GM12878 (cell line): Measurements from ENCODE around the gene KCND3. TPM values are rescaled to one million over a fixed set of nuclear protein-coding genes. Genes with fewer than 3 reads are reported as not detected.

Source experiments
- ATAC-seq: fragments of 200-7000 bp; cut with Tn5 transposase; 3 replicates; pipeline ENCODE4 v1.9.1; 2020; ENCODE audit warnings: mild to moderate bottlenecking, moderate library complexity
- BruUV-seq: library from RNA; stranded (reverse); fragments of 400-500 nt; replicated peaks from 2 replicates; lab custom pipeline; 2021; lab: Mats Ljungman, UMichigan
- CTCF ChIA-PET: fragments of 300-600 bp; sonication (Branson Sonifier 250); formaldehyde crosslinking; extraction: SDS; loops from one replicate; lab custom pipeline; 2021; ENCODE audit warnings: inconsistent platforms; lab: Yijun Ruan, JAX
- POLR2A ChIA-PET: fragments of 350-600 bp; formaldehyde crosslinking; extraction: SDS; loops from one replicate; lab custom pipeline; 2021; ENCODE audit warnings: inconsistent platforms; lab: Charles Lee
- RAD21 ChIA-PET: fragments of 300-600 bp; sonication (Branson Sonifier 250); formaldehyde crosslinking; loops from one replicate; lab custom pipeline; 2023; ENCODE audit warnings: antibody characterized with exemption; ENCODE audit not compliant: unreplicated experiment; lab: Charles Lee
- SMC1A ChIA-PET: fragments of 300-600 bp; sonication (Branson Sonifier 250); formaldehyde crosslinking; loops from one replicate; lab custom pipeline; 2023; ENCODE audit not compliant: unreplicated experiment, uncharacterized antibody; lab: Charles Lee
- DNase-seq: peaks from one replicate; pipeline ENCODE4 v3.0.0-alpha.2; 2011; ENCODE audit warnings: low read depth, low spot score
- FAIRE-seq: peaks from 3 replicates; lab custom pipeline; 2011; peaks lifted over from hg19 to GRCh38; lab: Jason Lieb, UNC
- H2AFZ ChIP-seq: 2 replicates; pipeline ENCODE4 v1.6.0; 2011; ENCODE audit warnings: low read depth, low read length, control low read depth; ENCODE audit not compliant: control insufficient read depth
- H3K27ac ChIP-seq: 2 replicates; pipeline ENCODE4 v1.5.1; 2011; ENCODE audit warnings: control low read depth; ENCODE audit not compliant: control insufficient read depth, insufficient read depth
- H3K27me3 ChIP-seq, 2 experiments: replicated peaks in 1 of 2; 2 replicates each; pipeline versions ENCODE4 v1.6.0 to v1.6.1; 2011; ENCODE audit warnings: low read length in 1 of 2; ENCODE audit not compliant: control insufficient read depth in 2 of 2, insufficient read depth in 2 of 2
- H3K36me3 ChIP-seq, 2 experiments: 2 replicates each; pipeline ENCODE4 v1.5.1; 2011; ENCODE audit warnings: low read length in 1 of 2; ENCODE audit not compliant: control insufficient read depth in 2 of 2, insufficient read depth in 2 of 2
- H3K4me1 ChIP-seq: 2 replicates; pipeline ENCODE4 v1.6.1; 2011; ENCODE audit warnings: mild to moderate bottlenecking, low read length, moderate library complexity, mixed read lengths; ENCODE audit not compliant: control insufficient read depth, insufficient read depth
- H3K4me2 ChIP-seq: 2 replicates; pipeline ENCODE4 v1.6.0; 2011; ENCODE audit warnings: control low read depth; ENCODE audit not compliant: control insufficient read depth, insufficient read depth
- H3K4me3 ChIP-seq: fragments of 200-600 bp; sonication (generic); 2 replicates; pipeline ENCODE4 v1.5.1; 2016
- H3K79me2 ChIP-seq: 2 replicates; pipeline ENCODE4 v1.6.0; 2011; ENCODE audit warnings: low read length; ENCODE audit not compliant: control insufficient read depth, insufficient read depth
- H3K9ac ChIP-seq: 2 replicates; pipeline ENCODE4 v1.8.0; 2011; ENCODE audit warnings: low read length, control low read depth, mixed read lengths; ENCODE audit not compliant: control insufficient read depth, insufficient read depth
- H3K9me3 ChIP-seq: replicated peaks from 3 replicates; pipeline ENCODE4 v1.5.1; 2011; ENCODE audit warnings: mild to moderate bottlenecking, low read length; ENCODE audit not compliant: control insufficient read depth, insufficient read depth
- H4K20me1 ChIP-seq: 2 replicates; pipeline ENCODE4 v1.6.0; 2011; ENCODE audit not compliant: control insufficient read depth, insufficient read depth
- CREB1 ChIP-seq: IDR thresholded peaks from 2 replicates; pipeline ENCODE4 v1.6.1; 2012; ENCODE audit warnings: low read depth, mild to moderate bottlenecking, inconsistent platforms
- CUX1 ChIP-seq: IDR thresholded peaks from 2 replicates; pipeline ENCODE4 v1.6.1; 2012; ENCODE audit warnings: improper control_type of control experiment, low read depth, low read length; ENCODE audit not compliant: insufficient replicate concordance
- HCFC1 ChIP-seq: fragments of 150-350 bp; IDR thresholded peaks from 2 replicates; pipeline ENCODE4 v1.6.1; 2014; ENCODE audit warnings: low read length
- KDM1A ChIP-seq: fragments of 200-600 bp; sonication (generic); IDR thresholded peaks from 2 replicates; pipeline ENCODE4 v1.6.1; 2016; ENCODE audit warnings: borderline replicate concordance
- LARP7 ChIP-seq: fragments of 450-650 bp; IDR thresholded peaks from 2 replicates; pipeline ENCODE4 v1.6.1; 2017; ENCODE audit warnings: mild to moderate bottlenecking
- MEF2A ChIP-seq: IDR thresholded peaks from 2 replicates; pipeline ENCODE4 v1.6.1; 2011; ENCODE audit warnings: low read depth, mild to moderate bottlenecking, low read length, moderate library complexity; ENCODE audit not compliant: insufficient read depth
- PKNOX1 ChIP-seq: fragments of 450-650 bp; IDR thresholded peaks from 2 replicates; pipeline ENCODE4 v1.6.1; 2016; ENCODE audit warnings: mild to moderate bottlenecking
- STAT1 ChIP-seq: fragments of 450-650 bp; conservative IDR thresholded peaks from 2 replicates; pipeline ENCODE4 v1.6.1; 2014; ENCODE audit warnings: antibody characterized with exemption, mild to moderate bottlenecking
- SUZ12 ChIP-seq: fragments of 200-600 bp; sonication (generic); IDR thresholded peaks from one replicate; pipeline ENCODE4 v1.6.1; 2018; ENCODE audit warnings: antibody characterized with exemption, mild to moderate bottlenecking; ENCODE audit not compliant: unreplicated experiment
- TARDBP ChIP-seq: IDR thresholded peaks from 2 replicates; pipeline ENCODE4 v1.6.1; 2016; ENCODE audit warnings: borderline replicate concordance
- TBL1XR1 ChIP-seq: IDR thresholded peaks from 2 replicates; pipeline ENCODE4 v1.6.1; 2012; ENCODE audit warnings: low read depth, low read length, improper control_type of control experiment
- WGBS: methylation state at CpG from one replicate; pipeline ENCODE4 v1.1.6; 2016; ENCODE audit warnings: low lambda C conversion rate; ENCODE audit not compliant: insufficient replicate concordance, insufficient coverage; ENCODE audit errors: missing lambda C conversion rate; 5-methylcytosine and 5-hydroxymethylcytosine counted together
- in situ Hi-C: fragments of 300-500 bp; cut with MboI; formaldehyde crosslinking; loops from 9 replicates; pipeline ENCODE4 v1.14.3; 2018; ENCODE audit warnings: mixed read lengths
- intact Hi-C: fragments of 100-400 bp; cut with micrococcal nuclease; formaldehyde crosslinking; loops from one replicate; pipeline ENCODE4 v1.14.2; 2022; ENCODE audit not compliant: unreplicated experiment
- polyA plus RNA-seq, 11 experiments: library from polyadenylated mRNA; depleted of rRNA in 4 of 11; unstranded in 6 of 11; stranded (reverse) in 5 of 11; fragments of >200 nt; fragmentation: Nextera tagmentation in 4 of 11; fragmentation: Illumina TruSeq in 1 of 11; extraction: Ambion mirVana in 4 of 11; extraction: Trizol in 1 of 11; gene quantifications; 1 replicate in 1 of 11; 2 replicates in 10 of 11; pipeline versions ENCODE4 v1.2.1 to v1.2.3, GENCODE V29; 2011 to 2016; ENCODE audit warnings: inconsistent platforms in 2 of 11, missing spikeins in 2 of 11, low read depth in 1 of 11
- total RNA-seq, 4 experiments: library from RNA; depleted of rRNA in 3 of 4; stranded (reverse); fragments of >200 nt in 3 of 4; fragmentation: Illumina TruSeq in 1 of 4; extraction: Trizol in 1 of 4; gene quantifications; 2 replicates each; pipeline versions ENCODE4 v1.2.1 to v1.2.3, GENCODE V29; 2013 to 2021
- TF ChIP-seq, protein P1 (sequence below): fragments of 450-650 bp; IDR thresholded peaks from 2 replicates; pipeline ENCODE4 v1.6.1; 2018; ENCODE audit warnings: mild to moderate bottlenecking, low read depth, moderate library complexity; ENCODE audit not compliant: partially characterized antibody
- TF ChIP-seq, protein P2 (sequence below): fragments of 450-650 bp; IDR thresholded peaks from 2 replicates; pipeline ENCODE4 v1.6.1; 2017; ENCODE audit warnings: mild to moderate bottlenecking, low read depth, inconsistent platforms; ENCODE audit not compliant: poor library complexity, severe bottlenecking

The KCND3 gene
- total and polyA plus RNA-seq, 10 of the 15 experiments (the other 5 are each of a cell fraction or from before 2014, with no cell fraction given) = 0.02 TPM; not detected in 9

- ChIA-PET POLR2A (no interaction called here), SMC1A (no interaction called here), CTCF (no interaction called here), RAD21 (no interaction called here)
- H3K4me2 ChIP-seq = no peak overlapping the region
- in situ Hi-C loops (no loop called here), intact Hi-C loops (no loop called here)
- H4K20me1 ChIP-seq = no peaks in the 10 kb centered on the region
- no peaks in the 10 kb centered on the region for H3K36me3 ChIP-seq
- DNase-seq (no peak), ATAC-seq (no peak), FAIRE-seq (no peak)
- peaks cover 0 to 3% of the 10 kb centered on the region in 2 experiments; a peak in 2 of 4 replicates for H3K27me3 ChIP-seq
- H3K4me1 ChIP-seq = no peaks in the 10 kb centered on the region
- H3K4me3 ChIP-seq = no peak overlapping the region
- no peaks in the 10 kb centered on the region for H3K9me3 ChIP-seq
- TF ChIP-seq STAT1 = no peak
- TF ChIP-seq LARP7 = no peak
- no peak for TF ChIP-seq SUZ12
- TF ChIP-seq, protein P1, sequence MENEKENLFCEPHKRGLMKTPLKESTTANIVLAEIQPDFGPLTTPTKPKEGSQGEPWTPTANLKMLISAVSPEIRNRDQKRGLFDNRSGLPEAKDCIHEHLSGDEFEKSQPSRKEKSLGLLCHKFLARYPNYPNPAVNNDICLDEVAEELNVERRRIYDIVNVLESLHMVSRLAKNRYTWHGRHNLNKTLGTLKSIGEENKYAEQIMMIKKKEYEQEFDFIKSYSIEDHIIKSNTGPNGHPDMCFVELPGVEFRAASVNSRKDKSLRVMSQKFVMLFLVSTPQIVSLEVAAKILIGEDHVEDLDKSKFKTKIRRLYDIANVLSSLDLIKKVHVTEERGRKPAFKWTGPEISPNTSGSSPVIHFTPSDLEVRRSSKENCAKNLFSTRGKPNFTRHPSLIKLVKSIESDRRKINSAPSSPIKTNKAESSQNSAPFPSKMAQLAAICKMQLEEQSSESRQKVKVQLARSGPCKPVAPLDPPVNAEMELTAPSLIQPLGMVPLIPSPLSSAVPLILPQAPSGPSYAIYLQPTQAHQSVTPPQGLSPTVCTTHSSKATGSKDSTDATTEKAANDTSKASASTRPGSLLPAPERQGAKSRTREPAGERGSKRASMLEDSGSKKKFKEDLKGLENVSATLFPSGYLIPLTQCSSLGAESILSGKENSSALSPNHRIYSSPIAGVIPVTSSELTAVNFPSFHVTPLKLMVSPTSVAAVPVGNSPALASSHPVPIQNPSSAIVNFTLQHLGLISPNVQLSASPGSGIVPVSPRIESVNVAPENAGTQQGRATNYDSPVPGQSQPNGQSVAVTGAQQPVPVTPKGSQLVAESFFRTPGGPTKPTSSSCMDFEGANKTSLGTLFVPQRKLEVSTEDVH = no peak
- TF ChIP-seq TBL1XR1 = no peak
- no peak for TF ChIP-seq PKNOX1
- no peak for TF ChIP-seq MEF2A
- TF ChIP-seq CUX1 = no peak
- TF ChIP-seq, protein P2, sequence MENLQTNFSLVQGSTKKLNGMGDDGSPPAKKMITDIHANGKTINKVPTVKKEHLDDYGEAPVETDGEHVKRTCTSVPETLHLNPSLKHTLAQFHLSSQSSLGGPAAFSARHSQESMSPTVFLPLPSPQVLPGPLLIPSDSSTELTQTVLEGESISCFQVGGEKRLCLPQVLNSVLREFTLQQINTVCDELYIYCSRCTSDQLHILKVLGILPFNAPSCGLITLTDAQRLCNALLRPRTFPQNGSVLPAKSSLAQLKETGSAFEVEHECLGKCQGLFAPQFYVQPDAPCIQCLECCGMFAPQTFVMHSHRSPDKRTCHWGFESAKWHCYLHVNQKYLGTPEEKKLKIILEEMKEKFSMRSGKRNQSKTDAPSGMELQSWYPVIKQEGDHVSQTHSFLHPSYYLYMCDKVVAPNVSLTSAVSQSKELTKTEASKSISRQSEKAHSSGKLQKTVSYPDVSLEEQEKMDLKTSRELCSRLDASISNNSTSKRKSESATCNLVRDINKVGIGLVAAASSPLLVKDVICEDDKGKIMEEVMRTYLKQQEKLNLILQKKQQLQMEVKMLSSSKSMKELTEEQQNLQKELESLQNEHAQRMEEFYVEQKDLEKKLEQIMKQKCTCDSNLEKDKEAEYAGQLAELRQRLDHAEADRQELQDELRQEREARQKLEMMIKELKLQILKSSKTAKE = no peak
- no peak for TF ChIP-seq HCFC1
- no peak for TF ChIP-seq TARDBP
- no peak for TF ChIP-seq CREB1
- no peak for TF ChIP-seq KDM1A
- H3K9ac ChIP-seq = no peak overlapping the region
- BruUV-seq = no TSS peak
- H2AFZ ChIP-seq = no peak overlapping the region
- WGBS = 35% methylated on average over 6 of the region's 6 CpGs
- H3K79me2 ChIP-seq = no peaks in the 10 kb centered on the region
- H3K27ac ChIP-seq = no peak overlapping the region
Measured at GRCh38 chr1:111795401-111795800, 194.1 kb downstream of the KCND3 start.
